H9 (cell line): ENCODE measurements around the gene ERO1A. TPM values are rescaled to one million over a fixed set of nuclear protein-coding genes. Genes with fewer than 3 reads are reported as not detected.

Source experiments
- DNase-seq: peaks from one replicate; pipeline ENCODE4 v3.0.0-alpha.2; 2017
- H2AFZ ChIP-seq: one replicate; pipeline ENCODE4 v1.6.1; 2013; ENCODE audit warnings: mild to moderate bottlenecking, low read length, control low read depth, moderate library complexity
- H2AK5ac ChIP-seq: 2 replicates; pipeline ENCODE4 v1.6.1; 2013; ENCODE audit warnings: low read length, control low read depth, mixed read lengths; ENCODE audit not compliant: insufficient read length
- H2BK120ac ChIP-seq: one replicate; pipeline ENCODE4 v1.6.1; 2013; ENCODE audit warnings: low read depth, mild to moderate bottlenecking, low read length, control low read depth, inconsistent platforms; ENCODE audit not compliant: poor library complexity, severe bottlenecking
- H2BK12ac ChIP-seq: 2 replicates; pipeline ENCODE4 v1.6.1; 2013; ENCODE audit warnings: low read length, control low read depth, mixed read lengths, low read depth; ENCODE audit not compliant: insufficient read length
- H2BK15ac ChIP-seq: 2 replicates; pipeline ENCODE4 v1.6.1; 2013; ENCODE audit warnings: low read depth, low read length, control low read depth
- H2BK20ac ChIP-seq: one replicate; pipeline ENCODE4 v1.6.1; 2013; ENCODE audit warnings: low read depth, mild to moderate bottlenecking, low read length, control low read depth, inconsistent platforms; ENCODE audit not compliant: poor library complexity, severe bottlenecking
- H2BK5ac ChIP-seq: 2 replicates; pipeline ENCODE4 v1.6.1; 2013; ENCODE audit warnings: low read length, control low read depth, mixed read lengths; ENCODE audit not compliant: insufficient read length
- H3K14ac ChIP-seq: 2 replicates; pipeline ENCODE4 v1.6.1; 2013; ENCODE audit warnings: low read length, control low read depth; ENCODE audit not compliant: insufficient read depth
- H3K18ac ChIP-seq: 2 replicates; pipeline ENCODE4 v1.6.1; 2013; ENCODE audit warnings: low read depth, mild to moderate bottlenecking, mixed read lengths, low read length, control low read depth; ENCODE audit not compliant: insufficient read length
- H3K23ac ChIP-seq: 2 replicates; pipeline ENCODE4 v1.6.1; 2013; ENCODE audit warnings: low read length, control low read depth, mixed read lengths, low read depth; ENCODE audit not compliant: insufficient read length
- H3K23me2 ChIP-seq: 2 replicates; pipeline ENCODE4 v1.6.1; 2013; ENCODE audit warnings: low read depth, mild to moderate bottlenecking, mixed read lengths, low read length, control low read depth; ENCODE audit not compliant: insufficient read length, poor library complexity, severe bottlenecking
- H3K27ac ChIP-seq: 2 replicates; pipeline ENCODE4 v1.5.1; 2013; ENCODE audit warnings: low read length, control low read depth, mixed read lengths, low read depth; ENCODE audit not compliant: insufficient read length
- H3K27me3 ChIP-seq: 2 replicates; pipeline ENCODE4 v1.6.1; 2013; ENCODE audit warnings: low read length, control low read depth, inconsistent platforms; ENCODE audit not compliant: insufficient read depth
- H3K4ac ChIP-seq: 2 replicates; pipeline ENCODE4 v1.6.1; 2013; ENCODE audit warnings: low read depth, mild to moderate bottlenecking, control low read depth, inconsistent platforms, low read length, moderate library complexity
- H3K4me1 ChIP-seq: 2 replicates; pipeline ENCODE4 v1.6.1; 2013; ENCODE audit warnings: low read length, control low read depth, inconsistent platforms; ENCODE audit not compliant: insufficient read depth
- H3K4me2 ChIP-seq: 2 replicates; pipeline ENCODE4 v1.6.1; 2013; ENCODE audit warnings: low read length, control low read depth, mixed read lengths; ENCODE audit not compliant: insufficient read length, insufficient read depth
- H3K56ac ChIP-seq: 2 replicates; pipeline ENCODE4 v1.6.1; 2013; ENCODE audit warnings: low read depth, mild to moderate bottlenecking, mixed read lengths, low read length, control low read depth; ENCODE audit not compliant: insufficient read length
- H3K79me1 ChIP-seq: 2 replicates; pipeline ENCODE4 v1.6.1; 2013; ENCODE audit warnings: low read depth, mild to moderate bottlenecking, moderate library complexity, low read length, control low read depth, inconsistent platforms; ENCODE audit not compliant: insufficient read depth, poor library complexity, severe bottlenecking
- H3K79me2 ChIP-seq: 2 replicates; pipeline ENCODE4 v1.6.1; 2013; ENCODE audit warnings: low read length, control low read depth, inconsistent platforms; ENCODE audit not compliant: insufficient read depth
- H3K9ac ChIP-seq: 2 replicates; pipeline ENCODE4 v1.6.1; 2013; ENCODE audit warnings: low read length, control low read depth, mixed read lengths; ENCODE audit not compliant: insufficient read length; ENCODE audit errors: extremely low read depth
- H3K9me3 ChIP-seq: one replicate; pipeline ENCODE4 v1.6.1; 2013; ENCODE audit warnings: low read depth, low read length, inconsistent platforms; ENCODE audit not compliant: control insufficient read depth
- H3T11ph ChIP-seq: one replicate; pipeline ENCODE4 v1.6.1; 2013; ENCODE audit warnings: mild to moderate bottlenecking, low read length, control low read depth, inconsistent platforms
- H4K20me1 ChIP-seq: one replicate; pipeline ENCODE4 v1.6.1; 2013; ENCODE audit not compliant: control insufficient read depth, insufficient read length, insufficient read depth
- H4K5ac ChIP-seq: 2 replicates; pipeline ENCODE4 v1.6.1; 2013; ENCODE audit warnings: low read depth, mild to moderate bottlenecking, mixed read lengths, low read length, control low read depth; ENCODE audit not compliant: insufficient read length
- H4K8ac ChIP-seq: replicated peaks from 2 replicates; pipeline ENCODE4 v1.6.1; 2013; ENCODE audit warnings: low read length, control low read depth, mixed read lengths, low read depth; ENCODE audit not compliant: insufficient read length
- H4K91ac ChIP-seq: 2 replicates; pipeline ENCODE4 v1.6.1; 2013; ENCODE audit warnings: low read depth, mild to moderate bottlenecking, moderate library complexity, mixed read lengths, low read length, control low read depth; ENCODE audit not compliant: insufficient read length
- H3K27ac Mint-ChIP-seq, 3 experiments: 2 replicates in 2 of 3; 3 replicates in 1 of 3; pipeline ENCODE4 v1.8.0; 2020 to 2021; ENCODE audit warnings: mixed read lengths in 3 of 3, mild to moderate bottlenecking in 1 of 3, moderate library complexity in 1 of 3
- H3K27me3 Mint-ChIP-seq: 2 replicates; pipeline ENCODE4 v1.8.0; 2021; ENCODE audit warnings: low read depth, mild to moderate bottlenecking, moderate library complexity, mixed read lengths
- H3K36me3 Mint-ChIP-seq, 3 experiments: 2 replicates in 2 of 3; 3 replicates in 1 of 3; pipeline ENCODE4 v1.8.0; 2020 to 2021; ENCODE audit warnings: low read depth in 3 of 3, mixed read lengths in 3 of 3; ENCODE audit not compliant: insufficient read depth in 1 of 3
- H3K4me1 Mint-ChIP-seq, 2 experiments: 2 replicates each; pipeline ENCODE4 v1.8.0; 2020; ENCODE audit warnings: mixed read lengths in 2 of 2
- H3K4me3 Mint-ChIP-seq, 2 experiments: 2 replicates in 1 of 2; 3 replicates in 1 of 2; pipeline ENCODE4 v1.8.0; 2020 to 2021; ENCODE audit warnings: mild to moderate bottlenecking in 2 of 2, mixed read lengths in 2 of 2, moderate library complexity in 1 of 2
- H3K9me3 Mint-ChIP-seq, 2 experiments: 2 replicates in 1 of 2; 3 replicates in 1 of 2; pipeline ENCODE4 v1.8.0; 2020; ENCODE audit warnings: mild to moderate bottlenecking in 2 of 2, mixed read lengths in 2 of 2, moderate library complexity in 1 of 2
- WGBS: extraction: QIAGEN DNeasy Blood & Tissue Kit; methylation state at CpG from one replicate; pipeline ENCODE4 v1.1.7; 2013; ENCODE audit warnings: missing lambda C conversion rate, low lambda C conversion rate, mixed read lengths; ENCODE audit not compliant: insufficient read length; ENCODE audit errors: extremely low coverage; 5-methylcytosine and 5-hydroxymethylcytosine counted together
- total RNA-seq: library from RNA; stranded (reverse); gene quantifications from 2 replicates; pipeline ENCODE4 v1.2.1, GENCODE V29; 2021
- TF ChIP-seq, protein P1 (sequence below): fragments of 200-600 bp; sonication (generic); conservative IDR thresholded peaks from 3 replicates; pipeline ENCODE4 v1.8.0; 2021; ENCODE audit warnings: antibody characterized with exemption, mild to moderate bottlenecking

ERO1A gene
- total RNA-seq, 1 experiment from 2014 or later, result 37.1 TPM

- H2BK12ac ChIP-seq, result no peak overlapping the region
- Mint-ChIP-seq H3K27ac (peak overlapping the region in 1 of 3 experiments; percentile 25; a peak in 3 of 7 replicates), H3K4me3 (peak overlapping the region in 1 of 2 experiments; percentile 20; a peak in 2 of 5 replicates), H3K9me3 (no peaks in the 10 kb centered on the region), H3K27me3 (no peaks in the 10 kb centered on the region; the same call in none of the 2 replicates), H3K36me3 (no peaks in the 10 kb centered on the region; a peak in 1 of 7 replicates), H3K4me1 (peaks cover 19 to 34% of the 10 kb centered on the region in 2 experiments)
- peaks cover 2% of the 10 kb centered on the region; the same call in 1 of the 2 replicates for H3K79me2 ChIP-seq
- no peak overlapping the region for H2AFZ ChIP-seq
- peaks cover 3% of the 10 kb centered on the region for H3K23me2 ChIP-seq
- no peak overlapping the region for H3K9ac ChIP-seq
- H3K56ac ChIP-seq, result no peak overlapping the region
- no peak for DNase-seq
- H3K18ac ChIP-seq, result no peak overlapping the region
- H3K4me2 ChIP-seq, result no peak overlapping the region
- no peak overlapping the region for H2BK15ac ChIP-seq
- H3K27me3 ChIP-seq, result no peaks in the 10 kb centered on the region
- no peaks in the 10 kb centered on the region for H4K20me1 ChIP-seq
- no peak overlapping the region for H3K14ac ChIP-seq
- H4K5ac ChIP-seq, result no peak overlapping the region
- no peak overlapping the region for H4K91ac ChIP-seq
- H3T11ph ChIP-seq, result no peak overlapping the region
- TF ChIP-seq, protein P1, sequence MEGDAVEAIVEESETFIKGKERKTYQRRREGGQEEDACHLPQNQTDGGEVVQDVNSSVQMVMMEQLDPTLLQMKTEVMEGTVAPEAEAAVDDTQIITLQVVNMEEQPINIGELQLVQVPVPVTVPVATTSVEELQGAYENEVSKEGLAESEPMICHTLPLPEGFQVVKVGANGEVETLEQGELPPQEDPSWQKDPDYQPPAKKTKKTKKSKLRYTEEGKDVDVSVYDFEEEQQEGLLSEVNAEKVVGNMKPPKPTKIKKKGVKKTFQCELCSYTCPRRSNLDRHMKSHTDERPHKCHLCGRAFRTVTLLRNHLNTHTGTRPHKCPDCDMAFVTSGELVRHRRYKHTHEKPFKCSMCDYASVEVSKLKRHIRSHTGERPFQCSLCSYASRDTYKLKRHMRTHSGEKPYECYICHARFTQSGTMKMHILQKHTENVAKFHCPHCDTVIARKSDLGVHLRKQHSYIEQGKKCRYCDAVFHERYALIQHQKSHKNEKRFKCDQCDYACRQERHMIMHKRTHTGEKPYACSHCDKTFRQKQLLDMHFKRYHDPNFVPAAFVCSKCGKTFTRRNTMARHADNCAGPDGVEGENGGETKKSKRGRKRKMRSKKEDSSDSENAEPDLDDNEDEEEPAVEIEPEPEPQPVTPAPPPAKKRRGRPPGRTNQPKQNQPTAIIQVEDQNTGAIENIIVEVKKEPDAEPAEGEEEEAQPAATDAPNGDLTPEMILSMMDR, result no peak
- H2BK120ac ChIP-seq, result no peak overlapping the region
- H2BK20ac ChIP-seq, result no peak overlapping the region
- no peak overlapping the region for H3K4ac ChIP-seq
- H3K27ac ChIP-seq, result no peak overlapping the region
- H3K4me1 ChIP-seq, result 0 out of 2 replicates have a peak, but pooled peaks cover 3% of the 10 kb centered on the region
- no peak overlapping the region for H2AK5ac ChIP-seq
- no peak overlapping the region for H2BK5ac ChIP-seq
- H3K23ac ChIP-seq, result no peak overlapping the region
- no peaks in the 10 kb centered on the region for H3K9me3 ChIP-seq
- no CpG with 5 or more reads among the region's 5 CpGs for WGBS
- H3K79me1 ChIP-seq, result no peaks in the 10 kb centered on the region
- H4K8ac ChIP-seq, result no peak overlapping the region
These were observed 3.0 kb downstream of the ERO1A start for GRCh38 chr14:52692248-52692962.
